ENCODE data around the gene PTPRK.

DNA sequence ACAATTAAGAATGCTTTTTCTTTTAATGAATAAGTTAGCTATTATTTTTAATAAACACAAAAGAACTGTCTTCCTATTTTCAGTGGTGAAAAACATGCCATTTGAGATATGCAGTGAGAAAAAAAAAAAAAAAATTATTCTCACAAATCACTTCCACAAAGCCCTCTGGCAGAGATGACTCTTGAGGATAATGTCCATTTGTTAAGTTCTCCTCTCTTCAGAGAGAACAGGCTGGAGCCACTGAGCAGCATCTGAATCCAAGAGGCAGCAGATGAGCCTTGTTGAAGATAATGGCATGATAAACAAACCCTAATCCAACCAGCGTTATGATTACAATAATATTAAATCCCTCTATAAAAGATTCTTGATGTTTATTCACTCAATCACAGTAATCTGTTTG lies 105.0 kb downstream of the PTPRK start:
- TF ChIP-seq PBX3 (IDR thresholded peaks at IDR 0.05; ENCODE audit: insufficient replicate concordance, low read depth, low read length) (no peak), PAX5 (IDR thresholded peaks at IDR 0.05; ENCODE audit: borderline replicate concordance, low read depth, low read length) (no peak), CTCF (IDR thresholded peaks at IDR 0.05 in 2 of 3, conservative IDR thresholded peaks at IDR 0.05 in 1 of 3; ENCODE audit: control insufficient read depth in 2 of 3, extremely low read depth in 1 of 3, insufficient read depth in 1 of 3, low read depth in 3 of 3, low read length in 3 of 3) (no peak), EZH2 (IDR thresholded peaks at IDR 0.05; ENCODE audit: borderline replicate concordance, control insufficient read depth, low read depth, low read length) (no peak), NR2C2 (IDR thresholded peaks at IDR 0.05; ENCODE audit: borderline replicate concordance, control insufficient read depth, insufficient read length, low read depth) (no peak), SMC3 (IDR thresholded peaks at IDR 0.05; ENCODE audit: borderline replicate concordance, low read length) (no peak), SP1 (IDR thresholded peaks at IDR 0.05; ENCODE audit: low read depth, low read length) (no peak), TAF1 (IDR thresholded peaks at IDR 0.05; ENCODE audit: borderline replicate concordance, low read depth, low read length) (no peak), HDAC2 (IDR thresholded peaks at IDR 0.05) (no peak), POLR2AphosphoS5 (IDR thresholded peaks at IDR 0.05; ENCODE audit: low read length) (no peak), ATF7 (IDR thresholded peaks at IDR 0.05; ENCODE audit: low read depth) (no peak)
- TF ChIP-seq, protein P1, sequence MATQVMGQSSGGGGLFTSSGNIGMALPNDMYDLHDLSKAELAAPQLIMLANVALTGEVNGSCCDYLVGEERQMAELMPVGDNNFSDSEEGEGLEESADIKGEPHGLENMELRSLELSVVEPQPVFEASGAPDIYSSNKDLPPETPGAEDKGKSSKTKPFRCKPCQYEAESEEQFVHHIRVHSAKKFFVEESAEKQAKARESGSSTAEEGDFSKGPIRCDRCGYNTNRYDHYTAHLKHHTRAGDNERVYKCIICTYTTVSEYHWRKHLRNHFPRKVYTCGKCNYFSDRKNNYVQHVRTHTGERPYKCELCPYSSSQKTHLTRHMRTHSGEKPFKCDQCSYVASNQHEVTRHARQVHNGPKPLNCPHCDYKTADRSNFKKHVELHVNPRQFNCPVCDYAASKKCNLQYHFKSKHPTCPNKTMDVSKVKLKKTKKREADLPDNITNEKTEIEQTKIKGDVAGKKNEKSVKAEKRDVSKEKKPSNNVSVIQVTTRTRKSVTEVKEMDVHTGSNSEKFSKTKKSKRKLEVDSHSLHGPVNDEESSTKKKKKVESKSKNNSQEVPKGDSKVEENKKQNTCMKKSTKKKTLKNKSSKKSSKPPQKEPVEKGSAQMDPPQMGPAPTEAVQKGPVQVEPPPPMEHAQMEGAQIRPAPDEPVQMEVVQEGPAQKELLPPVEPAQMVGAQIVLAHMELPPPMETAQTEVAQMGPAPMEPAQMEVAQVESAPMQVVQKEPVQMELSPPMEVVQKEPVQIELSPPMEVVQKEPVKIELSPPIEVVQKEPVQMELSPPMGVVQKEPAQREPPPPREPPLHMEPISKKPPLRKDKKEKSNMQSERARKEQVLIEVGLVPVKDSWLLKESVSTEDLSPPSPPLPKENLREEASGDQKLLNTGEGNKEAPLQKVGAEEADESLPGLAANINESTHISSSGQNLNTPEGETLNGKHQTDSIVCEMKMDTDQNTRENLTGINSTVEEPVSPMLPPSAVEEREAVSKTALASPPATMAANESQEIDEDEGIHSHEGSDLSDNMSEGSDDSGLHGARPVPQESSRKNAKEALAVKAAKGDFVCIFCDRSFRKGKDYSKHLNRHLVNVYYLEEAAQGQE (IDR thresholded peaks at IDR 0.05; ENCODE audit: low read depth, low read length), result no peak

Measured in GM12878 (cell line).